Stimulated activated CD8-positive, alpha-beta memory T cell treated with anti-CD3 and anti-CD28 coated beads, Interleukin-12 subunit alpha, Interleukin-12 subunit beta, amount 100 ng/mL, for 4 hours (primary cell): ENCODE data around the gene SCYL2.
"Not testable (repeated sequence)": the region's sequence is repeated elsewhere in the genome, so short reads cannot be mapped to it uniquely, and the experiment has no call there.

Experiments
- DNase-seq: peaks from one replicate; pipeline ENCODE4 v3.0.0-alpha.2; 2020; ENCODE audit warnings: low read depth

The SCYL2 gene

DNA sequence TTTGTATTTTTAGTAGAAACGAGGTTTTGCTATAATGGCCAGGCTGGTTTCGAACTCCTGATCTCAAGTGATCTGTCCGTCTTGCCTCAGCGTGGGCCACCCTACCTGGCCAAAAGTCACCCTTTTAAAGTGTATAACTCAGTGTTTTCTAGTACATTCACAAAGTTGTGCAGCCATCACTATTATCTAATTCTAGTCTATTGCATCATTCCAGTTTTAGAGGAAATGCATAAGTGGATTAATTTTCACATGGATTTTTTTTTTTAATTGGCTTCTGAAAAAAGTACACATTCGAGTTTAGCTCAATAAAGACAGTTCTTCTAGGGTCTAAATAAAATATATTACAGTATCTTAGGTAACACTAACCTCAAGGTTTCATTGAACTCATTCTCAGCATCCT lies 3.8 kb upstream of the SCYL2 start:
- DNase-seq: no peak

DNA sequence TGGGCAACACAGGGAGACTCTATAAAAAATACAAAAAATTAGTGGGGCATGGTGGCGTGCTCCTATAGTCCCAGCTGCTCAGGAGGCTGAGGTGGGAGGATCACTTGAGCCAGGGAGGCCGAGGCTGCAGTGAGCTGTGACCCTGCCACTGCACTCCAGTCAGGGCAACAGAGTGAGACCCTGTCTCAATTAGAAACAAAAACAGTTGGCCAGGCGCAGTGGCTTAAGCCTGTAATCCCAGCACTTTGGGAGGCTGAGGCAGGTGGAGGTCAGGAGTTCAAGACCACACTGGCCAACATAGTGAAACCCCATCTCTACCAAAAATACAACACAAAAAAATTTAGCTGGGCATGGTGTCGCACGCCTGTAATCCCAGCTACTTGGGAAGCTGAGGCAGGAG lies 1.9 kb upstream of the SCYL2 start:
- DNase-seq: not testable (repeated sequence)

DNA sequence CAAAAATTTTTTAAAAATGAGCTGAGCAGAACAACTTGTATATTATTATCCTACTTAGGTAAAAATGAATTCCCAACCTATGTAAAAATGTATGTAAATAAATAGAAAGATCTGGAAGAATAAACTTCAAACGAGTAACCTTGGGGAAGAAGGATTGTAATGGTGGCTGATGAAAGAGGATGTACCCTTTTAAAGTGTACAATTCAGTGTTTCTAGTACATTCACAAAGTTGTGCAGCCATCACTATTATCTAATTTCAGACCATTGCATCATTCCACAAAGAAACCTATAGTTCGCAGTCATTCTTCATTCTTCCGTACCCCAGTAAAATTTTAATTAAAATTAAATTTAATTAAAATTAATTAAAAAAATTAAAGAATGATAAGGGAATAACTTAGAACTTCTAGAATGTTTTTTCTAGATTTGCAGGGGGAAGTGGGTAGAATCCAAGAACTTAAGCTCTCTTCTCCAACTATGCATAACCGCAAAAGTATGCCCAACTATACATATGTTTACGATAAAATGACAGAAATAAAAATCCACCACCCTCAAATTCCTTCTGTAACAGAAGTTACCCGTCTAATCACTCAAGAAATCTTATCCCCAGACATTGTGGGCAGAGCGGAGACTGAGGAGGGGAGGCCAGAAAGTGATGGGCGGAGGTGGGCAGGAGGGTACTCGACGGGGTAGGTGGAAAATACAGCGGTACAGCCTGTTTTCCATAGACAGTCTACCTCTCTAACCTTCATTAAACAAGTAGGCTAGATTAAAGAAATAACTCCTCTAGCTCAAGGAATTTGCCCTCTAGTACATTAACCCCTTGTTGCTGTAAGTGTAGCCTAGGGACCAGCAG lies 1.0 kb upstream of the SCYL2 start:
- DNase-seq: no peak

DNA sequence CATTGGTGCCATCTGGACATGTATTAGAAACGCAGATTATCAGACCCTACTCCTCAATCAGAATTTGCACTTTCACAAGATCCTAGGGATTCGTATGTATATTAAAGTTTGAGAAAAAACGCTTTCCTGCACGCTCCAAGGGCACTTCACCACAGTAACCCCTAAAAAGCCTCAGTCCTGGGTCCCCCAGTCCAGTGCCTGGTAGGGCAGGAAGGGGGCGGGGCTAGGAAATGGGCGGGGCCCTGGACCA lies 467 bp upstream of the SCYL2 start:
- no peak for DNase-seq

DNA sequence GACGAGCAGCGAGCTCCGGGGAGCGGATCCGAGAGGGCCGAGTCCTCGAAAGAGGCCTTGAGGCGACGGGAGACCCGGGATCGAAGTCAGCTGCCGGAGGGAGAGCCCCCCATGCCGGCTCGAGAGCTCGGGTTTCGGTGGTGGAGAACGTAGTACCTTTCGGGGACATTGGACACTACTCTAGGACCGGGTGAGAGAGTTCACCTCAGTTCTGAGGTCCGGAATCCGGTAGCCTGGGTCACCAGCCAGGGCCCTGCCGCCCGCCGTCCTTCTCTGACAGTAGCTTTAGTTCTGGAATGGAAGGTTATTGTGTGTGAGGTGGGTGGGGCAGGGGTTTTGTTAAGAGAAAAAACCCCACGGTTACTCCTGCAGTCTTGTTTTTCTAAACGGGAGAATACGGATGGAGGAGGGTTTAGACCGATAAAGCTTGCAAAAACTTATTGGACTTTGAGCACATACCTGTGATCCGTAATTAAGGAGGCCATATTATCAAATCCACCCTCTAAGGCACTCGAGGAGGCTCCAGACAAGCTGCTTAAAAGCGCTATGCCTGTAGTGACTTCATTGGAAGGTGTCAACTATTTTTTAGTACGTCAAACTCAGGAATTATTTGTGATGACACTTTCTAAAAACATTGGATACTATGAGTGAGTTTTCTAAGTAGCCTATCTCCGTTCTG lies 765 bp downstream of the SCYL2 start:
- no peak for DNase-seq

DNA sequence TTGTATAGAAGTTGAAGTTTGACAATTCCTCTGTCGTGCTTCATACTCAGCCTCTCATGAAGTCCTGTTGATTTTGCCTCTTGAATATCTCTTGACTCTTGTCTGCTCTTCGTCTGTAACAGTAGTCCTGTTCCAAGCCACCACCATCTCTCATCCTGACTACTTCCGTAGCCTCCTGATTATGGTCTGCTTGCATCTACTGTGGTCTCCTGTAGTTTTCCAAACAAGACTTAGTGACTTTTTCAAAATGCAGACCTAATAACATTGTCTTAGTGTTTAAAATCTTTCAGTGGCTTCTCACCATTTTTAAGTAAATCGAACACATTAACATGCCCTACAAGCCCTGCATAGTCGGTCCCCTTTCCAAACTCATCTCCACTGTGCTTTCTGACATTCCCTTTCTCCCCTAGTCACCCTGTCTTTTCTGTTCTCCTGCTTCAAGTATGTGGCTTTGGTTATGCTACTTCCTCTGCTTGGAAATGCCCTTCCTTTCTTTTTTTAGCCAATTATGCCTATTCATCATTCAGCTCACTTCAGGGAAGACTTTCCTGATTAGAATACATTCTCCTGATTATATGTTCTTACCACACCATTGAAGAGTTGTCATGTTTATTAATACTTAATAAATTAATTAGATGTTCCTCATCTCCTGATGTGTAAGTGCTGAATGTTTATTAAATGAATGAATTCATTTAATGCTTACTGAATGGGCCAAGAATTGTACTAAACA lies 2.0 kb downstream of the SCYL2 start:
- DNase-seq: no peak

DNA sequence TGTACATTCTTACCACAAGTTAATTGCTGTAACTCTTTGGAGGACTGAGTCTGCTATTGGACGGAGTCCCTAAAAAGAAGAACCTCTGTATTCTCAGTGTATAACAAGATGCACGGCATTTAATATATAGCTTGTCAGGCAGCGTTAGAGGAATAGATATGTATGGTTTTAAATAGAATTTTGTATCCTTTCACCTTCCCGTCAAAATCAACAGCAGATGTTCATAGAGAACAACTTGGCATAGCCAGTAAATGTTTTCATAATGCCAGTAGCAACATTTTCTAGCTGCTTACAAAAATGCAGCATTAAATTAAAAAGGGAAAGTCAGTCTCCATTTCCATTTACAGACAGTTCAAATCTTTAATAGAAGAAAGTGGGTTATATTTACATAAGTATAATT lies 6.8 kb downstream of the SCYL2 start:
- no peak for DNase-seq

DNA sequence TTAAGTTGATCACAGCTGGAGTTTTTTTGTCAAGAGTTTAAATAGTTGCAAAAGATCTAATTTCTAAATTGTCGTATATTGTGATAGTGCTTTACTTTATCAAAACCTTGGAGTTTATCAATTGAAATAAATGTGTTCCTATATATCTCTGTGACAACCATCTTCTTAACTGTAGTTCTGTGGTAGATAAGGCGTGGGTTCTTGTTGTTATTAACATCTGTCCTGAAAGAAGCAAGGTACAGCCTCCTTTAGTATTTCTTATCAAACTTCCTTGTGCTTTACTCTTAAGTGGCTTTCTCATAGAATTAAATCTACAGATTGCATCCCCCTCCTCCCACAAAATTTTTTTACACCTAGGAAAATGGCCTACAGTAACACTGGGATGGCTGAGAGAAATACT lies 7.3 kb downstream of the SCYL2 start:
- DNase-seq: no peak

DNA sequence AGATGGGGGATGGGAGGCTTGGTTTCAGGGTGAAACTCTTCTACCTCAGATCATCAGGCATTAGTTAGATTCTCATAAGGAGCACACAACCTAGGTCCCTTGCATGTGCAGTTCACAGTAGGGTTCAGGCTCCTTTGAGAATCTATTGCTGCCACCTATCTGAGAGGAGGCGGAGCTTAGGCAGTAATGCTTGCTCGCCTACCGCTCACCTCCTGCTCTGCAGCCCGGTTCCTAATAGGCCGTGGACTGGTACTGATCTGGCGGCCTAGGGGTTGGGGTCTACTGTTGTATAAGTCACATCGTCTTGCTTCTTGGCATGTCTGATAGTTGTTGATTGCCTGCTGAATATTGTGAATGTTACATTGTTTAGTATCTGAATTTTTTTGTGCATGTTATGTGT lies 12.2 kb downstream of the SCYL2 start:
- DNase-seq: no peak

DNA sequence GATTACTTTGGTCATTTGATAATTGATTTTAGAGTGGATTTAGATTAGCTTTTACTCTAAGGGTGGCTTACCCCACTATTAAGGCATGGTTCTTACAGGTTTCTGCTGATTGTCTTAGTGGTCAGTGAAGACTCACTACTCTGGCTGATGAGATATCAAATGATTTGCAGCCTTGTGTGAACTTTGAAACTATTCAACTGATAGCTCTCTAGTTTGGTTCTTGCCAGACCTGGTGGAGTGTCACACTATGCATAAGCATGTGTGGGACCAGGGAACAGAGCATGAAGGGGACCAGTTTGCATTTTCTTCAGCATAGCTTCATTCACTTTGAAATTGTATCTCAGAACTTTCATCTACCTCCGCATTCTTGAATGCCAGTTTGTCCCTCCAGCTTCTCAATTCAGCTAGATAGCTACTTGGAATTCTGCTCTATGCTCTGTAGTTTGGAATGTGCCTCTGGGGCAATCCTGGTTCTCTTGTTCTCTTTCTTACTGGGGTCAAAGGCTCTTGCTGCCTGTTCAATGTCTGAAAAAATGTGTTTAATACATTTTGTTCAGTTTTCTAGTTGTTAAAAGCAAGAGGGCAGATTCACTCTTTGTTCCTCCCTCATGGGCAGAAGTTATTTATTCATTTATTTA lies 12.7 kb downstream of the SCYL2 start:
- no peak for DNase-seq

DNA sequence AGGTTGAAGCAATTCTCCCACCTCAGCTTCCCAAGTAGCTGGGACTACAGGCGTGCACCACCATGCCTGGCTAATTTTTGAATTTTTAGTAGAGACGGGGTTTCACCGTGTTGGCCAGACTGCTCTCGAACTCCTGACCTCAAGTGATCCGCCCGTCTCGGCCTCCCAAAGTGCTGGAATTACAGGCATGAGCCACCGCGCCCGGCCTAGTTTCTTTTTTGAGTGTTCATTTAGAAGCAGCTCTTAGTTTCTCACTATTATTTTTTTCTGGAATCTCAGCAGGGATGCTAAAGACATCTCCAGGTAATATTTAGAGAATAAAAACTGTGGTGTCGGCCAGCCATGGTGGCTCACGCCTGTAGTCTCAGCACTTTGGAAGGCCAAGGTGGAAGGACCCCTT lies 17.6 kb downstream of the SCYL2 start:
- not testable (repeated sequence) for DNase-seq

DNA sequence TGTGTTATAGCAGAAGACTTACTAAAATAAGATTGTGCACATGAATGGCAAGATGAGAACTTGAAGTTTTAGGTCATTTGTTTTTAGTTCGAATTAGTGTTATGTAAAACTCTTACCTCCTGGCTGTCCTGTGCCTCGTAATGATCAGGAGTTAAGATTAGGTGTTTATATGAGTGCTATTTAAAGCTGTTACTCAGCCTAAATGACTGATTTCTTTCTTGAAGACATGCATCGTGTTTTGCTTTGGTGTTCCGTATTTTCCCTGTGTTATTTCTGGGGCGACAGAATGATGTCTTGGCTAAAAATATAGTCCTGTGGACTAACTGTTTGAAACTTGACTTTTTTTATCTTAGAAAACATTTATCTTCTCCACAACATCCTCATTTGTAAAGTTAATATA lies 22.1 kb downstream of the SCYL2 start:
- DNase-seq: no peak

DNA sequence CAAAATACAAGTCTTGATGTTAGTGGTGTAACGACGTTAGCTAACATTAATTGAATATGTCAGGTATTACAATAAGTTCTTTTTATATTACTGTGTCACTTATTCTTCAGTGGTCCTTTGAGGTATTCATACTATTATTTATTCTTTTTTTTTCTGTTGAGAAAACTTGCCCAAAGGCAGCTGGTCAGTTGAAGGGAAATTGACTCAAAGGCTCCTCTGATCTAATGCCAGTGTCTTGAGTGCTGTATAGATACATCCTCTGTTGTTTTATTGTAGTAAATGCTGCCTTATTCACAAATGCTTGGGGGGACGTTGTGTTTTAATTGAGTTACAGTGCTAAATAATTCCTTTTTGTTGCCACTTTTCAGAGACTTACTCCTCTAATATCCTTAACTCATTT lies 23.0 kb downstream of the SCYL2 start:
- no peak for DNase-seq

DNA sequence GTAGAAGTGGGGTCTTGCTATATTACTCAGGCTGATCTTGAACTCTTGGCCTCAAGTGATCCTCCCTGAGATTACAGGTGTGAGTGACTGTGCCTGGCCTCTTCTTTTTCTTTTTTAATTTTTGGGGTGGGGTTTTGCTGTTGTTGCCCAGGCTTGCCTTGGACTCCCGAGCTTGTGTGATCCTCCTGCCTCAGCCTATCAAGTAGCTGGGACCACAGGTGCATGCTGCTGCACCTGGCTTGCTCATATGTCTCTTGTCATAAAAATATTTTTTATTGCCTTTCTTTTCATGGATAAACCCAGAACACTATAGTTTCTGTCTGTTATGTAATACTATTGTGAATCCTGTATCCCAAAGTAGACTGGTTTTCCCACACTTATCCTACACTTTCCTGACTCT lies 26.0 kb downstream of the SCYL2 start:
- no peak for DNase-seq

DNA sequence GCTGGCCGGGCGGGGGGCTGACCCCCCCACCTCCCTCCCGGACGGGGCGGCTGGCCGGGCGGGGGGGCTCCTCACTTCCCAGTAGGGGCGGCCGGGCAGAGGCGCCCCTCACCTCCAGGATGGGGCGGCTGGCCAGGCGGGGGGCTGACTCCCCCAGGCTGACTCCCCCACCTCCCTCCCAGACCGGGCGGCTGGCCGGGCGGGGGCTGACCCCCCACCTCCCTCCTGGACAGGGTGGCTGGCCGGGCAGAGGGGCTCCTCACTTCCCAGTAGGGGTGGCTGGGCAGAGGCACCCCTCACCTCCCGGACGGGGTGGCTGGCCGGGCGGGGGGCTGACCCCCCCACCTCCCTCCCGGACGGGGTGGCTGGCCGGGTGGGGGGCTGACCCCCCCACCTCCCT lies 27.4 kb downstream of the SCYL2 start:
- not testable (repeated sequence) for DNase-seq

DNA sequence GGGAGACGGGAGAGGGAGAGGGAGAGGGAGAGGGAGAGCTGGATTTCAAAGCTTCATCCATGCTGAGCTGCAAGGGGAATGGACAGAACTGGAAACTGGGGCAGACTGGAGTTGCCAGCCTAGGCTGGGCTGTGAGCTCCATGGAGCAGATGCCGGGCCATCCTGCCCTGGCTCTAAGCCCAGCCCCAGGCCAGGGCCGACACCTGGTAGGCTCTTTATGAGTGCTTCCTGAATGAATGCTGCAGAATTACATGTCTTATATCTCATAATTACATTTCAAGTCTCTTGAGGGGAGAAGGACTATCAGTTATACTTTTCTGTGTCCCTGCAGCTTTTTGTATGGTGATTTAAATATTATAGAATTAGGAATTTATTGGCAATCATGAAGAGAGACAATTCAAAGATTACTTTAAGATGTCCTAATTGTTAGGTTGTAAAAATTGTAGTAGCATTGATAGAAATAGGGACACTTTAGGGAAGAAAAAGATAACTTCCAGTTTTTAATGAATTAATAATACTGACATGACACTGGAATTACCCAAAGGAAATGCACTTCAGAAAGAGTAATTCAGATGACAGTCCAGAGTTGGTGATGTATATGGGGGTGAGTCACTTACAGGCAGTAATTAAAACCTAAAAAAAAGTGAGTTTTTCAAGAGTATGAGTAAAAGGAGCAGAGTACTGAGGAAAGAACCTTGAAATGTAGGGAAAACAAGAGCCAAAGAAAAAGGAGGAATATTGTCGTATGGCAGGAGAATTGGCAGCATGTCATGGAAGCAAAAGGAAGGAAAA lies 29.0 kb downstream of the SCYL2 start:
- DNase-seq: no peak

DNA sequence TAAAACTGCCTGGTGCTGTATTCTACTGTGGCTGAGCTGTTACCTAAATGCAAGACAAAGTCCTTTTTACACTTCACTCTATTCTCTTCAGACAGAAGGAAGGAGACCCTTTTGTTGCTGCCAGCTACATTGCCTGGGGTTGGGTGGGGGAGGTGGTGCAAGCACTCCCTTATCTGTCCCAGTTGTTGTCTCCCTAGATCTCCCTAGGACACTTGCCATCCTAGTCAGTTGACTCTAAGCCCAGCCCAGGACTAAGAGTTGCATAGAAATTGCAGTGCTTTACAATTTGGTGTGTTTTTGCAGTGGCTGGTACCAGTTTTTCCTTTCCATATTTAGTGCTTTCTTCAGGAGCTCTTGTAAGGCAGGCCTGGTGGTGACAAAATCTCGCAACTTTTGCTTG lies 35.1 kb downstream of the SCYL2 start:
- no peak for DNase-seq

DNA sequence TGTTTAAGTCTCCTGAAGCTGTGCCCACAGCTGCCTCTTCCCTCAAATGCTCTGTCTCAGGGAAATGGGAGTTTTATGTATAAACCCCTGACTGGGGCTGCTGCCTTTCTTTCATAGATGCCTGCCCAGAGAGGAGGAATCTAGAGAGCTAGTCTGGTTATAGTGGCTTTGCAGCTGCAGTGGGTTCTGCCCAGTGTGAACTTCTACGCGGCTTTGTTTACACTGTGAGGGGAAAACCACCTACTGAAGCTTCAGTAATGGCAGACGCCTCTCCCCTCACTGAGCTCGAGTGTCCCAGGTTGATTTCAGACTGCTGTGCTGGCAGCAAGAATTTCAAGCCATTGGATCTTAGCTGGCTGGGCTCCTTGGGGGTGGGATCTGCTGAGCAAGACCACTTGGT lies 36.9 kb downstream of the SCYL2 start:
- DNase-seq: no peak

DNA sequence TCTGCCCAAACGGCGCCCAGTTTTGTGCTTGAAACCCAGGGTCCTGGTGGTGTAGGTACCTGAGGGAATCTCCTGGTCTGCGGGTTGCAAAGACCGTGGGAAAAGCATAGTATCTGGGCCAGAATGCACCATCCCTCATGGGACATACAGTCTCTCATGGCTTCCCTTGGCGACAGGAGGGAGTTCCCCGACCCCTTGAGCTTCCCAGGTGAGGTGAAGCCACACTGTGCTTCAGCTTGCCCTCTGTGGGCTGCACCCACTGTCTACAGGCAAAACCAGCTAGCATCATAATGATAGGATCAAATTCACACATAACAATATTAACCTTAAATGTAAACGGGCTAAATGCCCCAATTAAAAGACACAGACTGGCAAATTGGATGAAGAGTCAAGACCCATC lies 37.4 kb downstream of the SCYL2 start:
- not testable (repeated sequence) for DNase-seq

DNA sequence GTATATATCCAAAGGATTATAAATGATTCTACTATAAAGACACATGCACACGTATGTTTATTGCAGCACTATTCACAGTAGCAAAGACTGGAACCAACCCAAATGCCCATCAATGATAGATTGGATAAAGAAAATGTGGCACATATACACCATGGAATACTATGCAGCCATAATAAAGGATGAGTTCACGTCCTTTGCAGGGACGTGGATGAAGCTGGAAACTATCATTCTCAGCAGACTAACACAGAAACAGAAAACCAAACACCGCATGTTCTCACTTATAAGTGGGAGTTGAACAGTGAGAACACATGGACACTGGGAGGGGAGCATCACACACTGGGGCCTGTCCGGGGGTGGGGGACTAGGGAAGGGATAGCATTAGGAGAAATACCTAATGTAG lies 41.2 kb downstream of the SCYL2 start:
- DNase-seq: not testable (repeated sequence)

DNA sequence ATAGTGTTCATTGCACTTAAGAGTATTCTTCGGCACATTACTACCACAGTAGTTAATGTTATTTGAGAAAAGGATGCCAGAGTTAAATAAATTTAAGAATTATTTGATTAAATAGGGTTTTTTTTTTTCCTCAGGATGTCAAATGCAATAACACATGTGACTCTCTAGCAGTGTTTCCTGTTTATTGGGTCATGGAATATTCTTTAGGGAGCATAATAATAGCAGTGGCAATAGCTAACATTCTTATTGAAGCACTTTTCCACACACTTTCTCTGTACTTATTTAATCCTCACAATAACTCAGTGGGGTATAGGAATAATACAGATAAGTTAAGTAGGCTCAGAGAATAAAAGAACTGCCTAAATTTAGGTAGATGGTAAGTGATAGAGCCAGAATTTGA lies 44.3 kb downstream of the SCYL2 start:
- DNase-seq: no peak

DNA sequence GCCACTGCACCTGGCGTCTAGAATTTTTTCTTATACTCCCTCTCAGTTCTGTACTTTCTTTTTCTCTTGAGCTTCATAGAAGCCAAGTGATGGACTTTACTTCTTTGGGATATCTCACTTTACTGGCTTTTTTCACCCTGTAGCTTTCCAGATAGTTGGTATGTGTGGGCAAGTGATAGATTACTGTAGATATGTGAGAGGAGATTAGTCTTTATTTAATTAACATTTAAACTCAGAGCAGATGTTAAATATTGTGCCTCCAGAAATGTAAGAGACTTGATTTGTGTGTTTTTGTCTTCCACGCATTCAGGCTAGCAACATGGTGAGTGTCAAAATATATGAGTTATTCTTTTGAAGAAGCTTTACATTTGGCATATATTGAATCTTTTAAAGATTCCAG lies 50.4 kb downstream of the SCYL2 start:
- DNase-seq: no peak
